HEK293T (cell line): ENCODE results near the gene RDH16.
"Not testable (repeated sequence)": the region's sequence is repeated elsewhere in the genome, so short reads cannot be mapped to it uniquely, and the experiment has no call there.

Source experiments
- FOXM1 ChIP-seq: fragments of 450-650 bp; IDR thresholded peaks from 2 replicates; pipeline ENCODE4 v1.6.1; 2017; ENCODE audit warnings: mild to moderate bottlenecking, borderline replicate concordance
- NFRKB ChIP-seq: fragments of 450-650 bp; IDR thresholded peaks from 2 replicates; pipeline ENCODE4 v1.6.1; 2016; ENCODE audit warnings: mild to moderate bottlenecking, moderate library complexity
- PKNOX1 ChIP-seq: fragments of 450-650 bp; IDR thresholded peaks from 2 replicates; pipeline ENCODE4 v1.6.1; 2016
- SP1 ChIP-seq: fragments of 450-650 bp; IDR thresholded peaks from 2 replicates; pipeline ENCODE4 v1.6.1; 2017
- SUZ12 ChIP-seq: fragments of 450-650 bp; IDR thresholded peaks from 2 replicates; pipeline ENCODE4 v1.6.1; 2016; ENCODE audit warnings: mild to moderate bottlenecking

- TF ChIP-seq FOXM1, SUZ12, NFRKB, SP1, PKNOX1: not testable (repeated sequence)
Measured at GRCh38 chr12:56985714-56986113, 28.3 kb upstream of the RDH16 start.
